Measurements from ENCODE around the gene TOP3B. TPM values are rescaled to one million over a fixed set of nuclear protein-coding genes. Genes with fewer than 3 reads are reported as not detected.
"Not testable (repeated sequence)": the region's sequence is repeated elsewhere in the genome, so short reads cannot be mapped to it uniquely, and the experiment has no call there.

The TOP3B gene
- total RNA-seq, 1 donor from 2014 or later, result 24.8 TPM

GRCh38 chr22:21941921-21942320 is 40.7 kb downstream of the TOP3B start:
- Histone ChIP-seq H3K4me1 (peaks cover 92% of the 10 kb centered on the region), H3K4me3 (no peak overlapping the region), H3K27ac (peak overlapping the region; percentile 96), H3K27me3 (no peaks in the 10 kb centered on the region), H3K36me3 (peaks cover 25% of the 10 kb centered on the region), H3K9me3 (no peaks in the 10 kb centered on the region)
- DNase-seq (no peak), ATAC-seq (no peak)
- intact Hi-C loops (cut with DNase I), result no loop called here
- TF ChIP-seq CTCF (IDR thresholded peaks at IDR 0.05), result no peak

GRCh38 chr22:21940521-21940920 is 42.1 kb downstream of the TOP3B start:
- Histone ChIP-seq H3K27ac (peak overlapping the region; percentile 96), H3K27me3 (no peaks in the 10 kb centered on the region), H3K4me3 (no peak overlapping the region), H3K36me3 (peaks cover 18% of the 10 kb centered on the region), H3K9me3 (no peaks in the 10 kb centered on the region), H3K4me1 (peaks cover 94% of the 10 kb centered on the region)
- DNase-seq (no peak), ATAC-seq (no peak)
- TF ChIP-seq CTCF (IDR thresholded peaks at IDR 0.05), result no peak
- intact Hi-C loops (cut with DNase I), result no loop called here

- not testable (repeated sequence) for H3K4me3 ChIP-seq, H3K9me3 ChIP-seq, DNase-seq, H3K27me3 ChIP-seq, ATAC-seq
- intact Hi-C loops (cut with DNase I), result loop anchor here (10.0 kb wide), 1 partner anchor 225 kb away; no protein-coding TSS in a partner anchor
- Histone ChIP-seq H3K36me3 (peaks cover 12% of the 10 kb centered on the region), H3K4me1 (peaks cover 90% of the 10 kb centered on the region), H3K27ac (peak overlapping the region; percentile 96)
Observed at GRCh38 chr22:21939935-21940334, 42.7 kb downstream of the TOP3B start.

GRCh38 chr22:21939461-21939913 is 43.1 kb downstream of the TOP3B start:
- Histone ChIP-seq H3K27ac (peak overlapping the region; percentile 96), H3K4me1 (peaks cover 86% of the 10 kb centered on the region), H3K9me3 (no peaks in the 10 kb centered on the region), H3K4me3 (no peak overlapping the region), H3K27me3 (no peaks in the 10 kb centered on the region), H3K36me3 (peaks cover 7% of the 10 kb centered on the region)
- no peak for ATAC-seq
- DNase-seq, result no peak
- no peak for TF ChIP-seq CTCF (IDR thresholded peaks at IDR 0.05)
- intact Hi-C loops (cut with DNase I), result loop anchor here (10.0 kb wide), 1 partner anchor 225 kb away; no protein-coding TSS in a partner anchor

GRCh38 chr22:21938906-21939305 is 43.7 kb downstream of the TOP3B start:
- Histone ChIP-seq H3K4me3 (peak overlapping the region; percentile 60), H3K27me3 (no peaks in the 10 kb centered on the region), H3K4me1 (peaks cover 82% of the 10 kb centered on the region), H3K27ac (peak overlapping the region; percentile 96), H3K36me3 (peaks cover 8% of the 10 kb centered on the region), H3K9me3 (no peaks in the 10 kb centered on the region)
- no peak for TF ChIP-seq CTCF (IDR thresholded peaks at IDR 0.05)
- DNase-seq (no peak), ATAC-seq (no peak)
- intact Hi-C loops (cut with DNase I), result loop anchor here (10.0 kb wide), 1 partner anchor 224 kb away; no protein-coding TSS in a partner anchor

GRCh38 chr22:21938071-21938822 is 44.3 kb downstream of the TOP3B start:
- ATAC-seq (peak; percentile 93), DNase-seq (peak; percentile 97)
- intact Hi-C loops (cut with DNase I), result loop anchor here (10.0 kb wide), 1 partner anchor 223 kb away; no protein-coding TSS in a partner anchor
- TF ChIP-seq CTCF (IDR thresholded peaks at IDR 0.05), result peak; percentile 99
- Histone ChIP-seq H3K36me3 (peaks cover 12% of the 10 kb centered on the region), H3K27me3 (no peaks in the 10 kb centered on the region), H3K4me1 (peaks cover 75% of the 10 kb centered on the region), H3K9me3 (no peaks in the 10 kb centered on the region), H3K27ac (peak overlapping the region; percentile 96), H3K4me3 (peak overlapping the region; percentile 60)

Measured in upper lobe of right lung (tissue), 1 donor.